HepG2 (cell line): ENCODE measurements around the gene C6orf62. TPM values are rescaled to one million over a fixed set of nuclear protein-coding genes. Genes with fewer than 3 reads are reported as not detected.

Experiments
- ASH2L ChIP-seq: fragments of 300-600, 200-600 bp; sonication (generic); IDR thresholded peaks from 2 replicates; pipeline ENCODE4 v1.7.0; 2017; ENCODE audit warnings: low read depth, mild to moderate bottlenecking, moderate library complexity, mixed read lengths, low read length; ENCODE audit not compliant: insufficient read length
- HOXA3 ChIP-seq: sonication (generic); formaldehyde crosslinking; IDR thresholded peaks from 2 replicates; pipeline ENCODE4 v1.5.0; 2020; ENCODE audit warnings: missing genetic modification reagents
- JUN ChIP-seq: sonication (generic); formaldehyde crosslinking; IDR thresholded peaks from 2 replicates; pipeline ENCODE4 v1.4.0; 2020; ENCODE audit warnings: mild to moderate bottlenecking, missing genetic modification reagents
- MTF2 ChIP-seq: sonication (generic); formaldehyde crosslinking; IDR thresholded peaks from 2 replicates; pipeline ENCODE4 v1.5.0; 2020; ENCODE audit warnings: missing genetic modification reagents, borderline replicate concordance
- NBN ChIP-seq: fragments of 450-650 bp; conservative IDR thresholded peaks from 2 replicates; pipeline ENCODE4 v1.6.1; 2017
- NPAS2 ChIP-seq: sonication (generic); formaldehyde crosslinking; IDR thresholded peaks from 2 replicates; pipeline ENCODE4 v1.8.0; 2022; ENCODE audit warnings: mild to moderate bottlenecking, missing genetic modification reagents, borderline replicate concordance
- RBFOX2 ChIP-seq: fragments of 200-400 bp; formaldehyde crosslinking; IDR thresholded peaks from 2 replicates; pipeline ENCODE4 v1.6.1; 2017; ENCODE audit warnings: low read depth, mild to moderate bottlenecking, low read length
- SP5 ChIP-seq: IDR thresholded peaks from 2 replicates; pipeline ENCODE4 v1.6.1; 2016; ENCODE audit warnings: low read depth, borderline replicate concordance
- TARDBP ChIP-seq: sonication (generic); formaldehyde crosslinking; IDR thresholded peaks from 2 replicates; pipeline ENCODE4 v1.8.0; 2022; ENCODE audit warnings: mild to moderate bottlenecking, missing genetic modification reagents
- TBX2 ChIP-seq: sonication (generic); formaldehyde crosslinking; IDR thresholded peaks from 2 replicates; pipeline ENCODE4 v1.5.0; 2020; ENCODE audit warnings: missing genetic modification reagents, mild to moderate bottlenecking, borderline replicate concordance
- TGIF2 ChIP-seq: IDR thresholded peaks from 2 replicates; pipeline ENCODE4 v1.6.1; 2016; ENCODE audit warnings: control low read depth, missing compliant biosample characterization
- TP53 ChIP-seq: sonication (generic); formaldehyde crosslinking; conservative IDR thresholded peaks from 2 replicates; pipeline ENCODE4 v1.4.0; 2020; ENCODE audit warnings: missing genetic modification reagents
- U2AF2 ChIP-seq: fragments of 200-400 bp; formaldehyde crosslinking; IDR thresholded peaks from 2 replicates; pipeline ENCODE4 v1.6.1; 2017; ENCODE audit warnings: low read depth, mild to moderate bottlenecking, low read length
- ZNF3 ChIP-seq: IDR thresholded peaks from 2 replicates; pipeline ENCODE4 v1.7.0; 2017; ENCODE audit warnings: inconsistent platforms
- ZNF44 ChIP-seq: sonication (generic); formaldehyde crosslinking; IDR thresholded peaks from 2 replicates; pipeline ENCODE4 v1.5.1; 2020; ENCODE audit warnings: mild to moderate bottlenecking, missing genetic modification reagents
- ZNF652 ChIP-seq: IDR thresholded peaks from 2 replicates; pipeline ENCODE4 v1.6.1; 2016; ENCODE audit warnings: low read depth, borderline replicate concordance
- ZNF737 ChIP-seq: sonication (generic); formaldehyde crosslinking; IDR thresholded peaks from 2 replicates; pipeline ENCODE4 v1.5.0; 2020; ENCODE audit warnings: missing genetic modification reagents, mild to moderate bottlenecking, borderline replicate concordance
- ZNF749 ChIP-seq: sonication (generic); formaldehyde crosslinking; IDR thresholded peaks from 2 replicates; pipeline ENCODE4 v1.8.0; 2022; ENCODE audit warnings: mild to moderate bottlenecking, missing genetic modification reagents, moderate library complexity, borderline replicate concordance
- ZNF790 ChIP-seq: sonication (generic); formaldehyde crosslinking; IDR thresholded peaks from 2 replicates; pipeline ENCODE4 v1.8.0; 2022; ENCODE audit warnings: missing genetic modification reagents, mild to moderate bottlenecking, borderline replicate concordance
- polyA plus RNA-seq, 8 experiments: library from polyadenylated mRNA; depleted of rRNA in 3 of 8; stranded (reverse) in 7 of 8; unstranded in 1 of 8; fragments of >200 nt; fragmentation: Illumina TruSeq in 4 of 8; extraction: Trizol in 4 of 8; gene quantifications; 2 replicates each; pipeline versions ENCODE4 v1.2.1 to v1.2.3, GENCODE V29; 2011 to 2016; ENCODE audit warnings: low read depth in 4 of 8, missing spikeins in 1 of 8, mixed read lengths in 1 of 8; ENCODE audit not compliant: insufficient read depth in 1 of 8
- total RNA-seq, 5 experiments: library from RNA; depleted of rRNA; stranded (reverse); fragments of >200 nt; fragmentation: Illumina TruSeq; extraction: Trizol; gene quantifications; 2 replicates each; pipeline ENCODE4 v1.2.3, GENCODE V29; 2016; ENCODE audit warnings: low read depth in 1 of 5
- TF ChIP-seq, protein P1 (sequence below): IDR thresholded peaks from 2 replicates; pipeline ENCODE4 v1.6.1; 2012; ENCODE audit warnings: inconsistent platforms
- TF ChIP-seq, protein P2 (sequence below): IDR thresholded peaks from 2 replicates; pipeline ENCODE4 v1.4.0; 2020; ENCODE audit warnings: mild to moderate bottlenecking, missing genetic modification reagents
- TF ChIP-seq, protein P3 (sequence below): sonication (generic); formaldehyde crosslinking; IDR thresholded peaks from 2 replicates; pipeline ENCODE4 v1.4.0; 2020; ENCODE audit warnings: missing genetic modification reagents

The C6orf62 gene
- total and polyA plus RNA-seq, 2 of the 13 experiments (the other 11 are each of a cell fraction or from before 2014, with no cell fraction given): 54.8 to 90.4 TPM

DNA sequence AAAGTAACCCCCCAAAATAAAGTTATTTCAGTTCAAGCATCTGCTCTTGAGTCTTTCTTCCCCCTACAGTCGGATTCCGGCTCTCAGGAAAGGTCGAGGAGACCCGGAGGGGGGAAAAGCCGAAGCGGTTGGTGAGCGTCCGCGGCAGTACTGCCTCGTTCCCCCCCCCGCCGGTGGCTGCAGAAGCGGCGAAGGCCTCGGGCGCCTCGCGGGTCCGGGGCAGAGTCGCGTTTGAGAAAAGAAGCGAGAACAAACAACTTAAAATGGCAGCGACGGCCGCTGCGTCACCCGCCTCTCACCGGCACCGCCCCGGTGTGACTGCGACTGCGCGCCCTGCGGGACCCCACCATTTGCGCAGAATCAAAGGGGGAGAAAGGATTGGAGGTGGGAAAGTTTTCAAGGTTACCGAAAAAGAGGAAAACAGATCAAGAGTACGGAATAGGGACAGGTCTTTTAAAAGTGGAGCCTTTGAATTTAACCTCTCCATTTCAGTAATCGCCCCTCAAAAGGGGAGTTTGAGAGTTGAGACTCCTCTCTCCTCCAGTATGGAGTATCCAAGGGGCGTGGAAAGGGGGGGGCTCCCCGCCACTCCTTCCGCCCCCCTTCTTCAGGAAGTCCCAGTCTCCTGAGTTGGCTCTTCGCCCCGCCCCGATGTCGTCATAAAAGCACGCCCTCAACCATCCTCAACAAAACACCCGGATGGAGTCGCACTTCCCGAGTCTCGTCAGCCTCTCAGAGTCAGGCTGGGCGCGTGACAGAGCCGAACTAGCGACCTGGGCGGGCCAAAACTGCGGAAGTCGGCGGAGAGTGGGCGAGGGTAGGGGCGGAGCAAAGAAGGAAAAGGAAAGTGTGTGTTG is 1.9 kb upstream of the C6orf62 start (continued):
- TF ChIP-seq HOXA3 (CRISPR knock-in tag) (peak; percentile 85), ASH2L (peak; percentile 55), TGIF2 (CRISPR knock-in tag) (no peak), RBFOX2 (peak; percentile 99), TP53 (CRISPR knock-in tag) (0 out of 2 replicates have a peak, but pooled peaks have one; percentile 63), JUN (CRISPR knock-in tag) (no peak), TARDBP (CRISPR knock-in tag) (peak; percentile 39), SP5 (peak; percentile 85; the same call in 1 of the 2 replicates), ZNF790 (CRISPR knock-in tag) (peak; percentile 84), ZNF3 (no peak; the same call in 1 of the 2 replicates), MTF2 (CRISPR knock-in tag) (no peak), ZNF737 (CRISPR knock-in tag) (no peak), ZNF652 (CRISPR knock-in tag) (peak; percentile 22; the same call in 1 of the 2 replicates), NBN (no peak), NPAS2 (no peak), ZNF749 (no peak), U2AF2 (peak; percentile 94; the same call in 1 of the 2 replicates), TBX2 (peak; percentile 65; the same call in 1 of the 2 replicates), ZNF44 (CRISPR knock-in tag) (0 out of 2 replicates have a peak, but pooled peaks have one; percentile 22)
- TF ChIP-seq, protein P1, sequence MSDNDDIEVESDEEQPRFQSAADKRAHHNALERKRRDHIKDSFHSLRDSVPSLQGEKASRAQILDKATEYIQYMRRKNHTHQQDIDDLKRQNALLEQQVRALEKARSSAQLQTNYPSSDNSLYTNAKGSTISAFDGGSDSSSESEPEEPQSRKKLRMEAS: no peak; the same call in 1 of the 2 replicates
- TF ChIP-seq, protein P2, sequence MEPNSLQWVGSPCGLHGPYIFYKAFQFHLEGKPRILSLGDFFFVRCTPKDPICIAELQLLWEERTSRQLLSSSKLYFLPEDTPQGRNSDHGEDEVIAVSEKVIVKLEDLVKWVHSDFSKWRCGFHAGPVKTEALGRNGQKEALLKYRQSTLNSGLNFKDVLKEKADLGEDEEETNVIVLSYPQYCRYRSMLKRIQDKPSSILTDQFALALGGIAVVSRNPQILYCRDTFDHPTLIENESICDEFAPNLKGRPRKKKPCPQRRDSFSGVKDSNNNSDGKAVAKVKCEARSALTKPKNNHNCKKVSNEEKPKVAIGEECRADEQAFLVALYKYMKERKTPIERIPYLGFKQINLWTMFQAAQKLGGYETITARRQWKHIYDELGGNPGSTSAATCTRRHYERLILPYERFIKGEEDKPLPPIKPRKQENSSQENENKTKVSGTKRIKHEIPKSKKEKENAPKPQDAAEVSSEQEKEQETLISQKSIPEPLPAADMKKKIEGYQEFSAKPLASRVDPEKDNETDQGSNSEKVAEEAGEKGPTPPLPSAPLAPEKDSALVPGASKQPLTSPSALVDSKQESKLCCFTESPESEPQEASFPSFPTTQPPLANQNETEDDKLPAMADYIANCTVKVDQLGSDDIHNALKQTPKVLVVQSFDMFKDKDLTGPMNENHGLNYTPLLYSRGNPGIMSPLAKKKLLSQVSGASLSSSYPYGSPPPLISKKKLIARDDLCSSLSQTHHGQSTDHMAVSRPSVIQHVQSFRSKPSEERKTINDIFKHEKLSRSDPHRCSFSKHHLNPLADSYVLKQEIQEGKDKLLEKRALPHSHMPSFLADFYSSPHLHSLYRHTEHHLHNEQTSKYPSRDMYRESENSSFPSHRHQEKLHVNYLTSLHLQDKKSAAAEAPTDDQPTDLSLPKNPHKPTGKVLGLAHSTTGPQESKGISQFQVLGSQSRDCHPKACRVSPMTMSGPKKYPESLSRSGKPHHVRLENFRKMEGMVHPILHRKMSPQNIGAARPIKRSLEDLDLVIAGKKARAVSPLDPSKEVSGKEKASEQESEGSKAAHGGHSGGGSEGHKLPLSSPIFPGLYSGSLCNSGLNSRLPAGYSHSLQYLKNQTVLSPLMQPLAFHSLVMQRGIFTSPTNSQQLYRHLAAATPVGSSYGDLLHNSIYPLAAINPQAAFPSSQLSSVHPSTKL: peak; percentile 36; the same call in 1 of the 2 replicates
- TF ChIP-seq, protein P3, sequence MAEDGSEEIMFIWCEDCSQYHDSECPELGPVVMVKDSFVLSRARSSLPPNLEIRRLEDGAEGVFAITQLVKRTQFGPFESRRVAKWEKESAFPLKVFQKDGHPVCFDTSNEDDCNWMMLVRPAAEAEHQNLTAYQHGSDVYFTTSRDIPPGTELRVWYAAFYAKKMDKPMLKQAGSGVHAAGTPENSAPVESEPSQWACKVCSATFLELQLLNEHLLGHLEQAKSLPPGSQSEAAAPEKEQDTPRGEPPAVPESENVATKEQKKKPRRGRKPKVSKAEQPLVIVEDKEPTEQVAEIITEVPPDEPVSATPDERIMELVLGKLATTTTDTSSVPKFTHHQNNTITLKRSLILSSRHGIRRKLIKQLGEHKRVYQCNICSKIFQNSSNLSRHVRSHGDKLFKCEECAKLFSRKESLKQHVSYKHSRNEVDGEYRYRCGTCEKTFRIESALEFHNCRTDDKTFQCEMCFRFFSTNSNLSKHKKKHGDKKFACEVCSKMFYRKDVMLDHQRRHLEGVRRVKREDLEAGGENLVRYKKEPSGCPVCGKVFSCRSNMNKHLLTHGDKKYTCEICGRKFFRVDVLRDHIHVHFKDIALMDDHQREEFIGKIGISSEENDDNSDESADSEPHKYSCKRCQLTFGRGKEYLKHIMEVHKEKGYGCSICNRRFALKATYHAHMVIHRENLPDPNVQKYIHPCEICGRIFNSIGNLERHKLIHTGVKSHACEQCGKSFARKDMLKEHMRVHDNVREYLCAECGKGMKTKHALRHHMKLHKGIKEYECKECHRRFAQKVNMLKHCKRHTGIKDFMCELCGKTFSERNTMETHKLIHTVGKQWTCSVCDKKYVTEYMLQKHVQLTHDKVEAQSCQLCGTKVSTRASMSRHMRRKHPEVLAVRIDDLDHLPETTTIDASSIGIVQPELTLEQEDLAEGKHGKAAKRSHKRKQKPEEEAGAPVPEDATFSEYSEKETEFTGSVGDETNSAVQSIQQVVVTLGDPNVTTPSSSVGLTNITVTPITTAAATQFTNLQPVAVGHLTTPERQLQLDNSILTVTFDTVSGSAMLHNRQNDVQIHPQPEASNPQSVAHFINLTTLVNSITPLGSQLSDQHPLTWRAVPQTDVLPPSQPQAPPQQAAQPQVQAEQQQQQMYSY (CRISPR knock-in tag): no peak
